GM06990 (cell line): ENCODE data around the gene KIR2DL3.
"Not testable (repeated sequence)": the region's sequence is repeated elsewhere in the genome, so short reads cannot be mapped to it uniquely, and the experiment has no call there.

ENCODE experiments used
- DNase-seq: peaks from one replicate; pipeline ENCODE4 v3.0.0-alpha.2; 2011; ENCODE audit not compliant: insufficient read length; ENCODE audit errors: extremely low read depth
- H3K27me3 ChIP-seq: replicated peaks from 2 replicates; pipeline ENCODE4 v1.6.0; 2011; ENCODE audit warnings: low read length; ENCODE audit not compliant: control insufficient read depth, insufficient read depth
- H3K36me3 ChIP-seq: 2 replicates; pipeline ENCODE4 v1.5.1; 2011; ENCODE audit warnings: low read length; ENCODE audit not compliant: control insufficient read depth, insufficient read depth
- H3K4me3 ChIP-seq: replicated peaks from 2 replicates; pipeline ENCODE4 v1.5.1; 2011; ENCODE audit warnings: low read depth, mild to moderate bottlenecking, control low read depth, low read length
- TF ChIP-seq, protein P1 (sequence below): IDR thresholded peaks from 2 replicates; pipeline ENCODE4 v1.5.1; 2011; ENCODE audit warnings: low read length, control low read depth, mild to moderate bottlenecking, inconsistent platforms; ENCODE audit not compliant: insufficient read depth, poor library complexity, severe bottlenecking

Gene KIR2DL3

DNA sequence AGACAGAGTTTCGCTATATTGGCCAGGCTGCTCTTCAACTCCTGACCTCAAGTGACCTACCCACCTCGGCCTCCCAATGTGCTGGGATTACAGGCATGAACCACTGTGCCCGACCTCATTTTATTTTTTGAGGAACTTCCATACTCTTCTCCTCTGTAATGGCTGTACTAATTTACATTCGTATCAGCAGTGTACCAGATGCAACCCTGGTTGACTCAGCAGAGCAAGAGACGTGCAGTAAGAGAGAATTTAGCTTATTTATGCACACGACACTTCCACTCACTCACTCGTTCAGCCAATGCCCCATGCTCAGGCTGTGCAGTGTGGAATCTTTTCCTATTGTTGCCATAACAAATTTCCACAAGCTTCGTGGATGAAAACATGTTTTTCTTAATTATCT, 7.1 kb upstream of the KIR2DL3 start:
- DNase-seq = no peak
- Histone ChIP-seq H3K36me3 (no peaks in the 10 kb centered on the region), H3K4me3 (no peak overlapping the region), H3K27me3 (peaks cover 2% of the 10 kb centered on the region)
- TF ChIP-seq, protein P1, sequence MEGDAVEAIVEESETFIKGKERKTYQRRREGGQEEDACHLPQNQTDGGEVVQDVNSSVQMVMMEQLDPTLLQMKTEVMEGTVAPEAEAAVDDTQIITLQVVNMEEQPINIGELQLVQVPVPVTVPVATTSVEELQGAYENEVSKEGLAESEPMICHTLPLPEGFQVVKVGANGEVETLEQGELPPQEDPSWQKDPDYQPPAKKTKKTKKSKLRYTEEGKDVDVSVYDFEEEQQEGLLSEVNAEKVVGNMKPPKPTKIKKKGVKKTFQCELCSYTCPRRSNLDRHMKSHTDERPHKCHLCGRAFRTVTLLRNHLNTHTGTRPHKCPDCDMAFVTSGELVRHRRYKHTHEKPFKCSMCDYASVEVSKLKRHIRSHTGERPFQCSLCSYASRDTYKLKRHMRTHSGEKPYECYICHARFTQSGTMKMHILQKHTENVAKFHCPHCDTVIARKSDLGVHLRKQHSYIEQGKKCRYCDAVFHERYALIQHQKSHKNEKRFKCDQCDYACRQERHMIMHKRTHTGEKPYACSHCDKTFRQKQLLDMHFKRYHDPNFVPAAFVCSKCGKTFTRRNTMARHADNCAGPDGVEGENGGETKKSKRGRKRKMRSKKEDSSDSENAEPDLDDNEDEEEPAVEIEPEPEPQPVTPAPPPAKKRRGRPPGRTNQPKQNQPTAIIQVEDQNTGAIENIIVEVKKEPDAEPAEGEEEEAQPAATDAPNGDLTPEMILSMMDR = no peak

DNA sequence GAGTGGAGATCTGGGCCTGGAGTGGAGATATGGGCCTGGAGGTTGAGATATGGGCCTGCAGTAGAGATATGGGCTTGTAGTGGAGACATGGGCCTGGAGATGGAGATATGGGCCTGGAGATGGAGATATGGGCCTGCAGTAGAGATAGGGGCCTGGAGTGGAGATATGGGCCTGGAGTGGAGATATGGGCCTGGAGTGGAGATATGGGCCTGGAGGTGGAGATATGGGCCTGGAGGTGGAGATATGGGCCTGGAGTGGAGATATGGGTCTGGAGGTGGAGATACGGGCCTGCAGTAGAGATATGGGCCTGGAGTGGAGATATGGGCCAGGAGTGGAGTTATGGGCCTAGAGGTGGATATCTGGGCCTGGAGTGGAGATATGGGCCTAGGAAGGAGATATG, 402 bp downstream of the KIR2DL3 start:
- TF ChIP-seq, protein P1 = no peak
- DNase-seq = no peak
- H3K27me3 ChIP-seq = peaks cover 2% of the 10 kb centered on the region; the same call in 1 of the 2 replicates
- no peaks in the 10 kb centered on the region for H3K36me3 ChIP-seq
- no peak overlapping the region for H3K4me3 ChIP-seq

DNA sequence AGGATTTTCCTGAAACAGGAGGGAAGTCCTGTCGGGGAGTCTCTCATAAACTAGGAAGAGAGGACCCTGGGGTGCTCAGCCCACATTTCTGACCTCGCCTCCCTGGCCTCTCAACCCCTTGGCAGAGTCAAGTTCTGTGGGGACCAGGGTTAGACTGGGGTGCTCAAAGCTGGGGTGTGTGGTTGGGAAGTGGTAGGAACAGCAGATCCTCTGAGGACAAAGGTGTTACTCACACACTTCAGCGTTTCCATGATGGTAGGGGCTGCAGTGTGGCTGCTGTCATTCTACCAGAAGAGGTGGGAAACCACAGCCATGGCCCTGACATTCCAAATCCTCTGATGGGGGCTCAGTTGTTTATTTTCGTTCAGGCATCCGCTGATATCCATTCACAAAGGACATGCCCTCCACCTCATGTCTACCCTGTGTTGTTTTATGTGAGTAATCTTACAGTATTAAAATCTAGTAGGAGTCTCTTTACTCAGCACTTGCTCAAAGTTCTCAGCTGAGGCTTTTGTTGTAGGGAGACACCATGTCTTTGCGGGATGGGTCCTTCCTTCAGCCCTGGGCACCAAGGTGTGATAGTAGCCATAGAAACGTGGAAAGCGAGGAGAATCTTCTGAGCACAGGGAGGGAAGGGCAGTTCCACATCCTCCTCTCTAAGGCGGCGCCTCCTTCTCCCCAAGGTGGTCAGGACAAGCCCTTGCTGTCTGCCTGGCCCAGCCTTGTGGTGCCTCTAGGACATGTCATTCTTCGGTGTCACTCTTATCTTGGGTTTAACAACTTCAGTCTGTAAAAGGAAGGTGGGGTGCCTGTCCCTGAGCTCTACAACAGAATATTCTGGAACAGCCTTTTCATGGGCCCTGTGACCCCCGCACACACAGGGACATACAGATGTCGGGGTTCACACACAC, 1.5 kb downstream of the KIR2DL3 start:
- Histone ChIP-seq H3K27me3 (peaks cover 2% of the 10 kb centered on the region; the same call in 1 of the 2 replicates), H3K36me3 (no peaks in the 10 kb centered on the region), H3K4me3 (no peak overlapping the region)
- TF ChIP-seq, protein P1 = no peak
- DNase-seq = no peak

DNA sequence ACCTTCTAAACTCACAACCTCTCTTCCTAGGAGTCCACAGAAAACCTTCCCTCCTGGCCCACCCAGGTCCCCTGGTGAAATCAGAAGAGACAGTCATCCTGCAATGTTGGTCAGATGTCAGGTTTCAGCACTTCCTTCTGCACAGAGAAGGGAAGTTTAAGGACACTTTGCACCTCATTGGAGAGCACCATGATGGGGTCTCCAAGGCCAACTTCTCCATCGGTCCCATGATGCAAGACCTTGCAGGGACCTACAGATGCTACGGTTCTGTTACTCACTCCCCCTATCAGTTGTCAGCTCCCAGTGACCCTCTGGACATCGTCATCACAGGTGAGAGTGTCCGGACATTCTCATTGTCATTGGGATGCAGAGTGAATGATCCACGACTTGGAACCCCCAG, 3.6 kb downstream of the KIR2DL3 start:
- not testable (repeated sequence) for H3K36me3 ChIP-seq, DNase-seq, H3K4me3 ChIP-seq, H3K27me3 ChIP-seq

DNA sequence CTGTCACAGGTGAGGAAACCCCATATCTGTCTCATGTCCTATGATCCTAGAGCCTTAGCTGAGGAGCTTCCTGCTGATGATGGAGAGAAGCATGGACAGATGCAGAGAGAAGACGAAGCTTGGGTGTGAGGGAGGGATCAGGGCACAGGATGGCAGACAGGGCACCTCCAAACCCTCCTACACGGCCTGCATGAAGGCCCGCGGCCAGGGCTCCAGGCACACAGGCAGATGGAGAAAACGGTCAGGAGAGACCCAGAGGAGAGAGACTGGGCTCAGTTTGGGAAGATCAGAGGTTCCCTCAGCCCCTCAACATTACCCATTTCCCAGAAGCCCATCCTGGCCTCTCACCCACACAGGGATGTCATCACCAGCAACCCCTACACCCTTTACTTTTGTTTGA, 5.8 kb downstream of the KIR2DL3 start:
- not testable (repeated sequence) for H3K36me3 ChIP-seq, H3K27me3 ChIP-seq, H3K4me3 ChIP-seq, DNase-seq

DNA sequence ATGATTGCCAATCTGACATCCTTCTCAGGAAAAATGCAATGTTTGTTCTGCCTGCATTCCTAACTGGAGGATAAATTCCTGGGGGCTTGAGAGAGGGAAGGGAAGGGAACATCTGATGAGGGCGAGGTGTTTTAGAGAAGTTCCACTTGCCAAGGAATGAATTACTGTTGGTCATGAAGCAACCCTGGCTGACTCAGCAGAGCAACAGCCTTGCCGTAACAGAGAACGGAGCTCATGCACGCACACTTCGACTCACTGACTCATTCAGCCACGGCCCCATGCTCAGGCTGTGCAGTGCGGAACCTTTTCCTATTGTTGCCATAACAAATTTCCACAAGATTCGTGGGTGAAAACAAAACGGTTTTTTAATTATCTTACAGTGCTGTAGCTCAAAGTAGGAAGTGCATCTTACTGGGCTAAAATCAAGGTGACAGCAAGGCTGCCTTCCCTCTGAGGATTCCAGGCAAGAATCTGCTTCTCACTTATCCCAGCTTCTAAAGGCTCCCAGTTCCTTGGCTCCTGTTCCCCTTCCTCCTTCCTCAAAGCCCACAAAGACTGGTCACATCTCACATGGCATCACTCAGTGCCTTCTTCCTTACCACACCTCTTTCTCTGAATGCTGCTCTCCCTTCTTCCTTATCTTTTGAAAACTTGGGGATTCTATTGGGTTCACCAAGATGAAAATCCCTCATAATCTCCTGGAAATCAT, 9.5 kb downstream of the KIR2DL3 start:
- DNase-seq, H3K4me3 ChIP-seq, H3K27me3 ChIP-seq, H3K36me3 ChIP-seq: not testable (repeated sequence)

DNA sequence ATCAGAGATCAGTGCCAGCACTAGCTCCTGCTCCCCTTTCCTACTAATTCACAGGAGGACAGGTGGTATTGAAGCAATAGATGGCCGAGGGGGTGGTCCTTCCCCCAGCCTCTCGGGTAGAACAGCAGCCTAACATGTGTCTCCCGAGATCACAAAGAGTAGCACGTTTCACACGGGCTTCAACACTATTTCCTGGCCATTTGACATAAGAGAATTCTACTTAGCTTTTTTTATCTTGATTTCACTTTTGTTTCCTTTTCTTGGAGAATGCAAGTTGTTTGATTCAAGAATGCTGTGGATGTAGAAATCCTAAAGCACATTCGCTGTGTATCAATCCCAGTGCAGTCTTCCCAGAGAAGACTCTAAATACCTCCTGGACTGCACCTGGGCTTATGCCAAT, 12.0 kb downstream of the KIR2DL3 start:
- not testable (repeated sequence) for H3K4me3 ChIP-seq, H3K36me3 ChIP-seq, H3K27me3 ChIP-seq, DNase-seq

DNA sequence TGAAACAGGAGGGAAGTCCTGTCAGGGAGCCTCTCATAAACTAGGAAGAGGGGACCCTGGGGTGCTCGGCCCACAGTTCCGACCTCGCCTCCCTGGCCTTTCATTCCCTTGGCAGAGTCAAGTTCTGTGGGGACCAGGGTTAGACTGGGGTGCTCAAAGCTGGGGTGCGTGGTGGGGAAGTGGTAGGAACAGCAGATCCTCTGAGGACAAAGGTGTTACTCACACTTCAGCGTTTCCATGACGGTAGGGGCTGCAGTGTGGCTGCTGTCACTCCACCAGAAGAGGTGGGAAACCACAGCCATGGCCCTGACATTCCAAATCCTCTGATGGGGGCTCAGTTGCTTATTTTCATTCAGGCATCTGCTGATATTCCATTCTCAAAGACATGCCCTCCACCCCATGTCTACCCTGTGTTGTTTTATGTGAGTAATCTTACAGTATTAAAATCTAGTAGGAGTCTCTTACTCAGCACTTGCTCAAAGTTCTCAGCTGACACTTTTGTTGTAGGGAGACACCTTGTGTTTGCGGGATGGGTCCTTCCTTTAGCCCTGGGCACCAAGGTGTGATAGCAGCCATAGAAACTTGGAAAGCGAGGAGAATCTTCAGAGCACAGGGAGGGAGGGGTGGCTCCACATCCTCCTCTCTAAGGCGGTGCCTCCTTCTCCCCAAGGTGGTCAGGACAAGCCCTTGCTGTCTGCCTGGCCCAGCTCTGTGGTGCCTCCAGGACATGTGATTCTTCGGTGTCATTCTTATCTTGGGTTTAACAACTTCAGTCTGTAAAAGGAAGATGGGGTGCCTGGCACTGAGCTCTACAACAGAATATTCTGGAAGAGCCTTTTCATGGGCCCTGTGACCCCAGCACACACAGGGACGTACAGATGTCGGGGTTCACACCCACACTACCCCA, 18.1 kb downstream of the KIR2DL3 start:
- DNase-seq, H3K27me3 ChIP-seq, H3K4me3 ChIP-seq, H3K36me3 ChIP-seq: not testable (repeated sequence)

DNA sequence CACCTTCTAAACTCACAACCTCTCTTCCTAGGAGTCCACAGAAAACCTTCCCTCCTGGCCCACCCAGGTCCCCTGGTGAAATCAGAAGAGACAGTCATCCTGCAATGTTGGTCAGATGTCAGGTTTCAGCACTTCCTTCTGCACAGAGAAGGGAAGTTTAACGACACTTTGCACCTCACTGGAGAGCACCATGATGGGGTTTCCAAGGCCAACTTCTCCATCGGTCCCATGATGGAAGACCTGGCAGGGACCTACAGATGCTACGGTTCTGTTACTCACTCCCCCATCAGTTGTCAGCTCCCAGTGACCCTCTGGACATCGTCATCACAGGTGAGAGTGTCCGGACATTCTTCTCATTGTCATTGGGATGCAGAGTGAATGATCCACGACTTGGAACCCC, 20.3 kb downstream of the KIR2DL3 start:
- H3K36me3 ChIP-seq, H3K27me3 ChIP-seq, DNase-seq, H3K4me3 ChIP-seq: not testable (repeated sequence)

DNA sequence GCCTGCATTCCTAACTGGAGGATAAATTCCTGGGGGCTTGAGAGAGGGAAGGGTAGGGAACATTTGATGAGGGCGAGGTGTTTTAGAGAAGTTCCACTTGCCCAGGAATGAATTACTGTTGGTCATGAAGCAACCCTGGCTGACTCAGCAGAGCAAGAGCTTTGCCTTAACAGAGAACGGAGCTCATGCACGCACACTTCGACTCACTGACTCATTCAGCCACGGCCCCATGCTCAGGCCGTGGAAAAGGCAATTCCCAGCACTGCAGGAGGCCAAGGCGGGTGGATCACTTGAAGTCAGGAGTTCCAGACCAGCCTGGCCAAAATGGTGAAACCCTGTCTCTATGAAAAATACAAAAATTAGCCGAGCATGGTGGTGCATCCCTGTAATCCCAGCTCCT, 25.9 kb downstream of the KIR2DL3 start:
- not testable (repeated sequence) for H3K27me3 ChIP-seq, H3K36me3 ChIP-seq, H3K4me3 ChIP-seq, DNase-seq
